Bronchial epithelial cell (primary cell): ENCODE data around the gene PRCP. TPM values are rescaled to one million over a fixed set of nuclear protein-coding genes. Genes with fewer than 3 reads are reported as not detected.

ENCODE experiments used
- DNase-seq: peaks from one replicate; pipeline ENCODE4 v3.0.0-alpha.2; 2010; ENCODE audit warnings: low read depth
- FAIRE-seq: peaks from 2 replicates; lab custom pipeline; 2011; peaks lifted over from hg19 to GRCh38; lab: Jason Lieb, UNC
- H3K27me3 ChIP-seq: 2 replicates; pipeline ENCODE4 v1.5.1; 2011; ENCODE audit warnings: low read length; ENCODE audit not compliant: control insufficient read depth, insufficient read depth
- H3K36me3 ChIP-seq: 2 replicates; pipeline ENCODE4 v1.5.1; 2011; ENCODE audit warnings: low read length; ENCODE audit not compliant: control insufficient read depth, insufficient read depth
- H3K4me3 ChIP-seq: 2 replicates; pipeline ENCODE4 v1.5.1; 2011; ENCODE audit warnings: mild to moderate bottlenecking, low read depth, low read length, control low read depth
- total RNA-seq: library from RNA; depleted of rRNA; stranded (reverse); fragments of >200 nt; gene quantifications from 2 replicates; pipeline ENCODE4 v1.2.1, GENCODE V29; 2014
- TF ChIP-seq, protein P1 (sequence below): IDR thresholded peaks from 2 replicates; pipeline ENCODE4 v1.5.1; 2011; ENCODE audit warnings: mild to moderate bottlenecking, moderate library complexity, low read length, control low read depth, inconsistent platforms; ENCODE audit not compliant: insufficient read depth, severe bottlenecking

Gene PRCP
- total RNA-seq, 1 donor from 2014 or later = 10.0 TPM

DNA sequence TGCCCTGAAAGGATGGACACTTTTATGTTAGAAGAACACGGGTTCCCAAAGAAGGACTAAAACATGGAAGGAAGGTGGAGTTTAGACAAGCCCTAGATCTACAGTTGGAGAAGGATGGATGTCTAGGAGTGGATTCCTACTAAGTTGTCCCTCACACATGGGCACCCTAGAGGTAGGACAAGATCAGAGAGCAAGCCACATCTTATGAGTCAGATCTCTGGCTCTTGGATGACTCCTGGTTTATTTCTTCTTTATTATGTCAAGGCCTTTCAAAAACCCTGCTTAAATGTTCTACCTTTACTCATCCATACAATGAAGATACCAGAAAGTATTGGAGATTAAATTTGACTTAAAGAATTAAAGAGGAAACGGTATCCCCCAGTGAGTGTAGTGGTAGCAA lies 34.4 kb downstream of the PRCP start:
- H3K36me3 ChIP-seq = no peaks in the 10 kb centered on the region
- no peak overlapping the region for H3K4me3 ChIP-seq
- H3K27me3 ChIP-seq = no peaks in the 10 kb centered on the region
- no peak for FAIRE-seq
- TF ChIP-seq, protein P1, sequence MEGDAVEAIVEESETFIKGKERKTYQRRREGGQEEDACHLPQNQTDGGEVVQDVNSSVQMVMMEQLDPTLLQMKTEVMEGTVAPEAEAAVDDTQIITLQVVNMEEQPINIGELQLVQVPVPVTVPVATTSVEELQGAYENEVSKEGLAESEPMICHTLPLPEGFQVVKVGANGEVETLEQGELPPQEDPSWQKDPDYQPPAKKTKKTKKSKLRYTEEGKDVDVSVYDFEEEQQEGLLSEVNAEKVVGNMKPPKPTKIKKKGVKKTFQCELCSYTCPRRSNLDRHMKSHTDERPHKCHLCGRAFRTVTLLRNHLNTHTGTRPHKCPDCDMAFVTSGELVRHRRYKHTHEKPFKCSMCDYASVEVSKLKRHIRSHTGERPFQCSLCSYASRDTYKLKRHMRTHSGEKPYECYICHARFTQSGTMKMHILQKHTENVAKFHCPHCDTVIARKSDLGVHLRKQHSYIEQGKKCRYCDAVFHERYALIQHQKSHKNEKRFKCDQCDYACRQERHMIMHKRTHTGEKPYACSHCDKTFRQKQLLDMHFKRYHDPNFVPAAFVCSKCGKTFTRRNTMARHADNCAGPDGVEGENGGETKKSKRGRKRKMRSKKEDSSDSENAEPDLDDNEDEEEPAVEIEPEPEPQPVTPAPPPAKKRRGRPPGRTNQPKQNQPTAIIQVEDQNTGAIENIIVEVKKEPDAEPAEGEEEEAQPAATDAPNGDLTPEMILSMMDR = no peak
- no peak for DNase-seq

DNA sequence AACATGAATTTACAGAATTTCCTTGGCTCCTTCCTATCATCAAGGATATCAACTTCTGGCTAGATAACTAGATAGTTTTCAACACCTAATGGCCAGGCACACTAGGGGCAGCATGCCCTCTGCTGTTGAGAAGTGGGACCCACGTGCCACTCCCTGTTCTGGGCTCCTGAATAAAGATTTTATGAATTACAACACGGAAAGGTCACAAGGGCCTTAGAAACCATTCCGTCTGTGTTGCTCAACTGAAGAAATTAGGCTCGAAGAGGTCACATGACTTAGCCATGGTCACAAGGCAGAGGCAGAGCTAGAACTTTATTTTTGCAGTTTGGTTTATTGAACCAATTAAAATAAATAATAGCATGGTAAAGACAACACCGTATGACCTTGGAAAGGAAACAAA lies 36.0 kb downstream of the PRCP start:
- FAIRE-seq (no peak), DNase-seq (peak; percentile 52)
- H3K36me3 ChIP-seq = no peaks in the 10 kb centered on the region
- TF ChIP-seq, protein P1 = peak; percentile 72
- H3K4me3 ChIP-seq = no peak overlapping the region
- no peaks in the 10 kb centered on the region for H3K27me3 ChIP-seq

GRCh38 chr11:82863209-82863608 lies 37.0 kb downstream of the PRCP start:
- TF ChIP-seq, protein P1 = no peak
- H3K36me3 ChIP-seq = no peaks in the 10 kb centered on the region

DNA sequence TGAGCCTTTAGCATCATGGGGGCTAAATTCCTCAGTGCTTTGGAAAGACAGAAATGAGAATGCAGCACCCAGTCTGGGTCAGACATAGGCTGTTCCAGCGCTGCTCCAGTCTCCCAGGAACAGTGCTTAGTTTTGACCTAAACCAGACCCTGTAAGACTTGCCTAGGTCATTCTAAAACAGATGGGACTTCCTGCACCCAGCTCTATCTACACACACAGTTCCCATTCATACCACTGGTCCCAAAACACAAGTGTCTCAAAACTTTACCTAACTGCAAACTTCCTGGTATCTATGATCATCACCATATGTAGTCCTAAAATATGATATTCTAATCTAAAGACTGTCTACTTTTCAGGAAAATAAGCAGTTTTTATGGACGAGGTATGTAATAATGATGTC lies 37.9 kb downstream of the PRCP start:
- FAIRE-seq (no peak), DNase-seq (no peak)

More at GRCh38 chr11:82863209-82863608, 37.0 kb downstream of the PRCP start:
- Histone ChIP-seq H3K4me3 (no peak overlapping the region), H3K27me3 (no peaks in the 10 kb centered on the region)
- no peak for DNase-seq
- no peak for FAIRE-seq

GRCh38 chr11:82859750-82860149 lies 40.5 kb downstream of the PRCP start:
- H3K4me3 ChIP-seq = no peak overlapping the region
- FAIRE-seq (no peak), DNase-seq (no peak)
- no peaks in the 10 kb centered on the region for H3K36me3 ChIP-seq
- TF ChIP-seq, protein P1 = no peak
- no peaks in the 10 kb centered on the region for H3K27me3 ChIP-seq

More for the DNA sequence above, 37.9 kb downstream of the PRCP start:
- TF ChIP-seq, protein P1 = no peak
- H3K27me3 ChIP-seq = no peaks in the 10 kb centered on the region
- no peak overlapping the region for H3K4me3 ChIP-seq
- no peaks in the 10 kb centered on the region for H3K36me3 ChIP-seq

GRCh38 chr11:82858556-82859091 lies 41.6 kb downstream of the PRCP start:
- Histone ChIP-seq H3K27me3 (no peaks in the 10 kb centered on the region), H3K36me3 (no peaks in the 10 kb centered on the region), H3K4me3 (no peak overlapping the region)
- no peak for FAIRE-seq
- peak; percentile 48 for DNase-seq
- TF ChIP-seq, protein P1 = no peak
